GM12864 (cell line): ENCODE results near the gene JUN.

ENCODE experiments used
- DNase-seq: peaks from one replicate; pipeline ENCODE4 v3.0.0-alpha.2; 2011; ENCODE audit warnings: low read depth
- H3K4me3 ChIP-seq: 2 replicates; pipeline ENCODE4 v1.5.1; 2011; ENCODE audit warnings: mild to moderate bottlenecking, low read depth, low read length, control low read depth
- CTCF ChIP-seq: IDR thresholded peaks from 2 replicates; pipeline ENCODE4 v1.5.1; 2011; ENCODE audit warnings: low read depth, mild to moderate bottlenecking, moderate library complexity, low read length, control low read depth, inconsistent platforms; ENCODE audit errors: missing control alignments

The JUN gene

GRCh38 chr1:58768971-58769808 is 14.7 kb downstream of the JUN start:
- no peak overlapping the region for H3K4me3 ChIP-seq
- peak; percentile 71 for TF ChIP-seq CTCF
- DNase-seq: no peak

GRCh38 chr1:58768191-58768731 is 15.6 kb downstream of the JUN start:
- TF ChIP-seq CTCF: no peak
- H3K4me3 ChIP-seq: no peak overlapping the region
- DNase-seq: no peak

GRCh38 chr1:58767143-58767542 is 16.7 kb downstream of the JUN start:
- no peak for TF ChIP-seq CTCF
- no peak for DNase-seq
- no peak overlapping the region for H3K4me3 ChIP-seq

- DNase-seq: no peak
- H3K4me3 ChIP-seq: no peak overlapping the region
- TF ChIP-seq CTCF: no peak
Measured at GRCh38 chr1:58765441-58765840, 18.4 kb downstream of the JUN start.

GRCh38 chr1:58765006-58765405 is 18.8 kb downstream of the JUN start:
- no peak overlapping the region for H3K4me3 ChIP-seq
- TF ChIP-seq CTCF: no peak
- DNase-seq: no peak

GRCh38 chr1:58764294-58764978 is 19.4 kb downstream of the JUN start:
- H3K4me3 ChIP-seq: no peak overlapping the region
- DNase-seq: no peak
- TF ChIP-seq CTCF: no peak
